Measurements from ENCODE around the gene COL23A1.

COL23A1 gene

GRCh38 chr5:178325679-178326373 lies 264.4 kb downstream of the COL23A1 start:
- Histone ChIP-seq H3K4me1 (ENCODE audit: control insufficient read depth, insufficient read depth, low read length) (no peaks in the 10 kb centered on the region), H3K9me3 (ENCODE audit: control insufficient read depth, insufficient read depth, low read depth, low read length) (no peaks in the 10 kb centered on the region), H3K27ac (ENCODE audit: extremely low read depth, low read depth, low read length) (no peak overlapping the region), H3K4me3 (ENCODE audit: low read depth, low read length) (no peak overlapping the region), H3K36me3 (ENCODE audit: control insufficient read depth in 2 of 2, insufficient read depth in 1 of 2, low read length in 2 of 2) (no peaks in the 10 kb centered on the region)
- no peak for TF ChIP-seq ZNF571 (tag by site-specific recombination; IDR thresholded peaks at IDR 0.05)
- TF ChIP-seq ZNF221 (tag by site-specific recombination; IDR thresholded peaks at IDR 0.05; ENCODE audit: borderline replicate concordance), result no peak
- TF ChIP-seq, protein P1, sequence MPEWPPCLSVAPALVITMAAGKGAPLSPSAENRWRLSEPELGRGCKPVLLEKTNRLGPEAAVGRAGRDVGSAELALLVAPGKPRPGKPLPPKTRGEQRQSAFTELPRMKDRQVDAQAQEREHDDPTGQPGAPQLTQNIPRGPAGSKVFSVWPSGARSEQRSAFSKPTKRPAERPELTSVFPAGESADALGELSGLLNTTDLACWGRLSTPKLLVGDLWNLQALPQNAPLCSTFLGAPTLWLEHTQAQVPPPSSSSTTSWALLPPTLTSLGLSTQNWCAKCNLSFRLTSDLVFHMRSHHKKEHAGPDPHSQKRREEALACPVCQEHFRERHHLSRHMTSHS (tag by site-specific recombination; IDR thresholded peaks at IDR 0.05), result no peak
- TF ChIP-seq KLF16 (tag by site-specific recombination; IDR thresholded peaks at IDR 0.05), result no peak
- ChIA-PET POLR2A (no interaction called here), CTCF (no interaction called here)

GRCh38 chr5:178325311-178325678 lies 264.9 kb downstream of the COL23A1 start:
- no peak overlapping the region for H3K4me3 ChIP-seq (ENCODE audit: low read depth, low read length)
- H3K4me1 ChIP-seq (ENCODE audit: control insufficient read depth, insufficient read depth, low read length), result no peaks in the 10 kb centered on the region
- H3K9me3 ChIP-seq (ENCODE audit: control insufficient read depth, insufficient read depth, low read depth, low read length), result no peaks in the 10 kb centered on the region
- no peak overlapping the region for H3K27ac ChIP-seq (ENCODE audit: extremely low read depth, low read depth, low read length)
- CTCF ChIA-PET, result interaction anchor here (0.6 kb wide), 1 partner anchor 1041 kb away, joined by 4 read pairs; no protein-coding TSS in a partner anchor
- no peaks in the 10 kb centered on the region for H3K36me3 ChIP-seq (ENCODE audit: control insufficient read depth in 2 of 2, insufficient read depth in 1 of 2, low read length in 2 of 2)
- POLR2A ChIA-PET, result no interaction called here
- TF ChIP-seq ZNF610 (tag by site-specific recombination; IDR thresholded peaks at IDR 0.05; ENCODE audit: borderline replicate concordance) (no peak), ZFP3 (tag by site-specific recombination; IDR thresholded peaks at IDR 0.05; ENCODE audit: low read depth) (peak; percentile 93), INSM2 (tag by site-specific recombination; IDR thresholded peaks at IDR 0.05) (no peak), ZNF558 (tag by site-specific recombination; IDR thresholded peaks at IDR 0.05) (no peak)
- TF ChIP-seq, protein P2, sequence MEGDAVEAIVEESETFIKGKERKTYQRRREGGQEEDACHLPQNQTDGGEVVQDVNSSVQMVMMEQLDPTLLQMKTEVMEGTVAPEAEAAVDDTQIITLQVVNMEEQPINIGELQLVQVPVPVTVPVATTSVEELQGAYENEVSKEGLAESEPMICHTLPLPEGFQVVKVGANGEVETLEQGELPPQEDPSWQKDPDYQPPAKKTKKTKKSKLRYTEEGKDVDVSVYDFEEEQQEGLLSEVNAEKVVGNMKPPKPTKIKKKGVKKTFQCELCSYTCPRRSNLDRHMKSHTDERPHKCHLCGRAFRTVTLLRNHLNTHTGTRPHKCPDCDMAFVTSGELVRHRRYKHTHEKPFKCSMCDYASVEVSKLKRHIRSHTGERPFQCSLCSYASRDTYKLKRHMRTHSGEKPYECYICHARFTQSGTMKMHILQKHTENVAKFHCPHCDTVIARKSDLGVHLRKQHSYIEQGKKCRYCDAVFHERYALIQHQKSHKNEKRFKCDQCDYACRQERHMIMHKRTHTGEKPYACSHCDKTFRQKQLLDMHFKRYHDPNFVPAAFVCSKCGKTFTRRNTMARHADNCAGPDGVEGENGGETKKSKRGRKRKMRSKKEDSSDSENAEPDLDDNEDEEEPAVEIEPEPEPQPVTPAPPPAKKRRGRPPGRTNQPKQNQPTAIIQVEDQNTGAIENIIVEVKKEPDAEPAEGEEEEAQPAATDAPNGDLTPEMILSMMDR (tag by site-specific recombination; IDR thresholded peaks at IDR 0.05), result no peak

GRCh38 chr5:178324481-178325310 lies 265.5 kb downstream of the COL23A1 start:
- Histone ChIP-seq H3K36me3 (ENCODE audit: control insufficient read depth in 2 of 2, insufficient read depth in 1 of 2, low read length in 2 of 2) (no peaks in the 10 kb centered on the region), H3K9me3 (ENCODE audit: control insufficient read depth, insufficient read depth, low read depth, low read length) (no peaks in the 10 kb centered on the region), H3K4me1 (ENCODE audit: control insufficient read depth, insufficient read depth, low read length) (no peaks in the 10 kb centered on the region), H3K4me3 (ENCODE audit: low read depth, low read length) (no peak overlapping the region), H3K27ac (ENCODE audit: extremely low read depth, low read depth, low read length) (no peak overlapping the region)
- CTCF ChIA-PET, result interaction anchor here (0.6 kb wide), 1 partner anchor 1041 kb away, joined by 4 read pairs; no protein-coding TSS in a partner anchor
- TF ChIP-seq EGR2 (tag by site-specific recombination; IDR thresholded peaks at IDR 0.05; ENCODE audit: low read depth) (no peak), ZNF121 (tag by site-specific recombination; IDR thresholded peaks at IDR 0.05) (no peak), ZNF670 (tag by site-specific recombination; IDR thresholded peaks at IDR 0.05; ENCODE audit: low read depth) (no peak), ZNF561 (tag by site-specific recombination; IDR thresholded peaks at IDR 0.05; ENCODE audit: borderline replicate concordance) (no peak), ZNF112 (tag by site-specific recombination; IDR thresholded peaks at IDR 0.05) (no peak), ZNF292 (tag by site-specific recombination; IDR thresholded peaks at IDR 0.05; ENCODE audit: borderline replicate concordance, low read depth) (no peak), ZBTB7A (tag by site-specific recombination; IDR thresholded peaks at IDR 0.05; ENCODE audit: low read depth) (no peak)
- TF ChIP-seq, protein P3, sequence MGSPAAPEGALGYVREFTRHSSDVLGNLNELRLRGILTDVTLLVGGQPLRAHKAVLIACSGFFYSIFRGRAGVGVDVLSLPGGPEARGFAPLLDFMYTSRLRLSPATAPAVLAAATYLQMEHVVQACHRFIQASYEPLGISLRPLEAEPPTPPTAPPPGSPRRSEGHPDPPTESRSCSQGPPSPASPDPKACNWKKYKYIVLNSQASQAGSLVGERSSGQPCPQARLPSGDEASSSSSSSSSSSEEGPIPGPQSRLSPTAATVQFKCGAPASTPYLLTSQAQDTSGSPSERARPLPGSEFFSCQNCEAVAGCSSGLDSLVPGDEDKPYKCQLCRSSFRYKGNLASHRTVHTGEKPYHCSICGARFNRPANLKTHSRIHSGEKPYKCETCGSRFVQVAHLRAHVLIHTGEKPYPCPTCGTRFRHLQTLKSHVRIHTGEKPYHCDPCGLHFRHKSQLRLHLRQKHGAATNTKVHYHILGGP (tag by site-specific recombination; IDR thresholded peaks at IDR 0.05), result no peak
- POLR2A ChIA-PET, result no interaction called here

All from HEK293 (cell line).